GM12878 (cell line): Measurements from ENCODE around the gene DUS3L. TPM values are rescaled to one million over a fixed set of nuclear protein-coding genes. Genes with fewer than 3 reads are reported as not detected.

Experiments
- ATAC-seq: fragments of 200-7000 bp; cut with Tn5 transposase; 3 replicates; pipeline ENCODE4 v1.9.1; 2020; ENCODE audit warnings: mild to moderate bottlenecking, moderate library complexity
- BruUV-seq: library from RNA; stranded (reverse); fragments of 400-500 nt; replicated peaks from 2 replicates; lab custom pipeline; 2021; lab: Mats Ljungman, UMichigan
- CTCF ChIA-PET: fragments of 300-600 bp; sonication (Branson Sonifier 250); formaldehyde crosslinking; extraction: SDS; loops from one replicate; lab custom pipeline; 2021; ENCODE audit warnings: inconsistent platforms; lab: Yijun Ruan, JAX
- POLR2A ChIA-PET: fragments of 350-600 bp; formaldehyde crosslinking; extraction: SDS; loops from one replicate; lab custom pipeline; 2021; ENCODE audit warnings: inconsistent platforms; lab: Charles Lee
- RAD21 ChIA-PET: fragments of 300-600 bp; sonication (Branson Sonifier 250); formaldehyde crosslinking; loops from one replicate; lab custom pipeline; 2023; ENCODE audit warnings: antibody characterized with exemption; ENCODE audit not compliant: unreplicated experiment; lab: Charles Lee
- SMC1A ChIA-PET: fragments of 300-600 bp; sonication (Branson Sonifier 250); formaldehyde crosslinking; loops from one replicate; lab custom pipeline; 2023; ENCODE audit not compliant: unreplicated experiment, uncharacterized antibody; lab: Charles Lee
- DNase-seq: peaks from one replicate; pipeline ENCODE4 v3.0.0-alpha.2; 2011; ENCODE audit warnings: low read depth, low spot score
- FAIRE-seq: peaks from 3 replicates; lab custom pipeline; 2011; peaks lifted over from hg19 to GRCh38; lab: Jason Lieb, UNC
- H2AFZ ChIP-seq: 2 replicates; pipeline ENCODE4 v1.6.0; 2011; ENCODE audit warnings: low read depth, low read length, control low read depth; ENCODE audit not compliant: control insufficient read depth
- H3K27ac ChIP-seq: 2 replicates; pipeline ENCODE4 v1.5.1; 2011; ENCODE audit warnings: control low read depth; ENCODE audit not compliant: control insufficient read depth, insufficient read depth
- H3K27me3 ChIP-seq, 2 experiments: replicated peaks in 1 of 2; 2 replicates each; pipeline versions ENCODE4 v1.6.0 to v1.6.1; 2011; ENCODE audit warnings: low read length in 1 of 2; ENCODE audit not compliant: control insufficient read depth in 2 of 2, insufficient read depth in 2 of 2
- H3K36me3 ChIP-seq, 2 experiments: 2 replicates each; pipeline ENCODE4 v1.5.1; 2011; ENCODE audit warnings: low read length in 1 of 2; ENCODE audit not compliant: control insufficient read depth in 2 of 2, insufficient read depth in 2 of 2
- H3K4me1 ChIP-seq: 2 replicates; pipeline ENCODE4 v1.6.1; 2011; ENCODE audit warnings: mild to moderate bottlenecking, low read length, moderate library complexity, mixed read lengths; ENCODE audit not compliant: control insufficient read depth, insufficient read depth
- H3K4me2 ChIP-seq: 2 replicates; pipeline ENCODE4 v1.6.0; 2011; ENCODE audit warnings: control low read depth; ENCODE audit not compliant: control insufficient read depth, insufficient read depth
- H3K4me3 ChIP-seq: fragments of 200-600 bp; sonication (generic); 2 replicates; pipeline ENCODE4 v1.5.1; 2016
- H3K79me2 ChIP-seq: 2 replicates; pipeline ENCODE4 v1.6.0; 2011; ENCODE audit warnings: low read length; ENCODE audit not compliant: control insufficient read depth, insufficient read depth
- H3K9ac ChIP-seq: 2 replicates; pipeline ENCODE4 v1.8.0; 2011; ENCODE audit warnings: low read length, control low read depth, mixed read lengths; ENCODE audit not compliant: control insufficient read depth, insufficient read depth
- H3K9me3 ChIP-seq: replicated peaks from 3 replicates; pipeline ENCODE4 v1.5.1; 2011; ENCODE audit warnings: mild to moderate bottlenecking, low read length; ENCODE audit not compliant: control insufficient read depth, insufficient read depth
- H4K20me1 ChIP-seq: 2 replicates; pipeline ENCODE4 v1.6.0; 2011; ENCODE audit not compliant: control insufficient read depth, insufficient read depth
- ATF3 ChIP-seq: IDR thresholded peaks from 2 replicates; pipeline ENCODE4 v1.6.1; 2011; ENCODE audit warnings: low read depth, mild to moderate bottlenecking, low read length, moderate library complexity, borderline replicate concordance; ENCODE audit errors: extremely low read depth
- CBX3 ChIP-seq: fragments of 200-600 bp; sonication (generic); IDR thresholded peaks from 2 replicates; pipeline ENCODE4 v1.6.1; 2016; ENCODE audit warnings: low read depth, borderline replicate concordance
- CBX5 ChIP-seq: sonication (generic); IDR thresholded peaks from 2 replicates; pipeline ENCODE4 v1.6.1; 2016; ENCODE audit warnings: low read depth, moderate library complexity, mild to moderate bottlenecking, inconsistent platforms
- HSF1 ChIP-seq: fragments of 150-350 bp; IDR thresholded peaks from 2 replicates; pipeline ENCODE4 v1.6.1; 2014; ENCODE audit warnings: mild to moderate bottlenecking, low read depth, low read length
- NBN ChIP-seq: fragments of 450-650 bp; IDR thresholded peaks from 2 replicates; pipeline ENCODE4 v1.6.1; 2016
- NFIC ChIP-seq: IDR thresholded peaks from 2 replicates; pipeline ENCODE4 v1.6.1; 2012; ENCODE audit warnings: low read depth, mild to moderate bottlenecking, inconsistent platforms, low read length, moderate library complexity
- SREBF2 ChIP-seq: IDR thresholded peaks from 2 replicates; pipeline ENCODE4 v1.6.1; 2012; ENCODE audit warnings: mild to moderate bottlenecking, low read length
- SRF ChIP-seq, 2 experiments: IDR thresholded peaks; 2 replicates each; pipeline ENCODE4 v1.6.1; 2011; ENCODE audit warnings: low read depth in 2 of 2, low read length in 2 of 2, mild to moderate bottlenecking in 1 of 2, moderate library complexity in 1 of 2
- STAT1 ChIP-seq: fragments of 450-650 bp; conservative IDR thresholded peaks from 2 replicates; pipeline ENCODE4 v1.6.1; 2014; ENCODE audit warnings: antibody characterized with exemption, mild to moderate bottlenecking
- ZBTB33 ChIP-seq: fragments of 450-650 bp; IDR thresholded peaks from 2 replicates; pipeline ENCODE4 v1.6.1; 2017; ENCODE audit warnings: mild to moderate bottlenecking
- ZNF217 ChIP-seq: fragments of 450-650 bp; IDR thresholded peaks from 2 replicates; pipeline ENCODE4 v1.6.1; 2017; ENCODE audit warnings: antibody characterized with exemption, mild to moderate bottlenecking
- WGBS: methylation state at CpG from one replicate; pipeline ENCODE4 v1.1.6; 2016; ENCODE audit warnings: low lambda C conversion rate; ENCODE audit not compliant: insufficient replicate concordance, insufficient coverage; ENCODE audit errors: missing lambda C conversion rate; 5-methylcytosine and 5-hydroxymethylcytosine counted together
- in situ Hi-C: fragments of 300-500 bp; cut with MboI; formaldehyde crosslinking; loops from 9 replicates; pipeline ENCODE4 v1.14.3; 2018; ENCODE audit warnings: mixed read lengths
- intact Hi-C: fragments of 100-400 bp; cut with micrococcal nuclease; formaldehyde crosslinking; loops from one replicate; pipeline ENCODE4 v1.14.2; 2022; ENCODE audit not compliant: unreplicated experiment
- polyA plus RNA-seq, 11 experiments: library from polyadenylated mRNA; depleted of rRNA in 4 of 11; unstranded in 6 of 11; stranded (reverse) in 5 of 11; fragments of >200 nt; fragmentation: Nextera tagmentation in 4 of 11; fragmentation: Illumina TruSeq in 1 of 11; extraction: Ambion mirVana in 4 of 11; extraction: Trizol in 1 of 11; gene quantifications; 1 replicate in 1 of 11; 2 replicates in 10 of 11; pipeline versions ENCODE4 v1.2.1 to v1.2.3, GENCODE V29; 2011 to 2016; ENCODE audit warnings: inconsistent platforms in 2 of 11, missing spikeins in 2 of 11, low read depth in 1 of 11
- total RNA-seq, 4 experiments: library from RNA; depleted of rRNA in 3 of 4; stranded (reverse); fragments of >200 nt in 3 of 4; fragmentation: Illumina TruSeq in 1 of 4; extraction: Trizol in 1 of 4; gene quantifications; 2 replicates each; pipeline versions ENCODE4 v1.2.1 to v1.2.3, GENCODE V29; 2013 to 2021
- TF ChIP-seq, protein P1 (sequence below): fragments of 450-650 bp; conservative IDR thresholded peaks from 2 replicates; pipeline ENCODE4 v1.6.1; 2017; ENCODE audit warnings: mild to moderate bottlenecking, moderate library complexity

Gene DUS3L
- total and polyA plus RNA-seq, 10 of the 15 experiments (the other 5 are each of a cell fraction or from before 2014, with no cell fraction given): 0.64 to 47.6 (median 31.1) TPM

- Histone ChIP-seq H3K27me3 (no peaks in the 10 kb centered on the region; a peak in 1 of 4 replicates), H3K36me3 (no peaks in the 10 kb centered on the region), H3K4me3 (no peak overlapping the region), H3K9me3 (no peaks in the 10 kb centered on the region), H3K27ac (no peak overlapping the region), H3K79me2 (no peaks in the 10 kb centered on the region), H2AFZ (no peak overlapping the region), H4K20me1 (no peaks in the 10 kb centered on the region), H3K4me1 (no peaks in the 10 kb centered on the region), H3K4me2 (no peak overlapping the region), H3K9ac (no peak overlapping the region)
- CTCF ChIA-PET: no interaction called here
- no peak for TF ChIP-seq SRF (IDR thresholded peaks at IDR 0.05; ENCODE audit: low read depth in 2 of 2, low read length in 2 of 2)
- TF ChIP-seq NBN: no peak
- in situ Hi-C loops: no loop called here
- RAD21 ChIA-PET: no interaction called here
- SMC1A ChIA-PET: no interaction called here
- FAIRE-seq: no peak
- POLR2A ChIA-PET: no interaction called here
- no peak for ATAC-seq
- intact Hi-C loops: no loop called here
- DNase-seq: no peak
- 66% methylated on average over 4 of the region's 4 CpGs for WGBS
- no TSS peak for BruUV-seq
Measured at GRCh38 chr19:5811117-5811516, 20.2 kb upstream of the DUS3L start.

GRCh38 chr19:5809469-5809868 is 18.5 kb upstream of the DUS3L start:
- no peaks in the 10 kb centered on the region for H3K4me1 ChIP-seq
- no peak overlapping the region for H3K9ac ChIP-seq
- no peaks in the 10 kb centered on the region for H3K79me2 ChIP-seq
- H3K27ac ChIP-seq: no peak overlapping the region
- FAIRE-seq (no peak), ATAC-seq (no peak), DNase-seq (no peak)
- no peaks in the 10 kb centered on the region for H3K9me3 ChIP-seq
- SMC1A ChIA-PET: no interaction called here
- 31% methylated on average over 9 of the region's 10 CpGs for WGBS
- no TSS peak for BruUV-seq
- no peak overlapping the region for H2AFZ ChIP-seq
- no peaks in the 10 kb centered on the region for H3K36me3 ChIP-seq
- intact Hi-C loops (loop anchor here (10.0 kb wide), 1 partner anchor 215 kb away; no protein-coding TSS in a partner anchor), in situ Hi-C loops (loop anchor here (5.0 kb wide), 1 partner anchor 213 kb away; no protein-coding TSS in a partner anchor)
- CTCF ChIA-PET: interaction anchor here (0.7 kb wide), 1 partner anchor 29 kb away, joined by 3 read pairs; no protein-coding TSS in a partner anchor
- H3K4me2 ChIP-seq: no peak overlapping the region
- H4K20me1 ChIP-seq: no peaks in the 10 kb centered on the region
- no peak overlapping the region for H3K4me3 ChIP-seq
- RAD21 ChIA-PET: no interaction called here
- POLR2A ChIA-PET: interaction anchor here (0.7 kb wide), 1 partner anchor 12 kb away, joined by 5 read pairs; no protein-coding TSS in a partner anchor
- no peaks in the 10 kb centered on the region; a peak in 1 of 4 replicates for H3K27me3 ChIP-seq
- no peak for TF ChIP-seq ZNF217
- TF ChIP-seq CBX5: no peak
- TF ChIP-seq, protein P1, sequence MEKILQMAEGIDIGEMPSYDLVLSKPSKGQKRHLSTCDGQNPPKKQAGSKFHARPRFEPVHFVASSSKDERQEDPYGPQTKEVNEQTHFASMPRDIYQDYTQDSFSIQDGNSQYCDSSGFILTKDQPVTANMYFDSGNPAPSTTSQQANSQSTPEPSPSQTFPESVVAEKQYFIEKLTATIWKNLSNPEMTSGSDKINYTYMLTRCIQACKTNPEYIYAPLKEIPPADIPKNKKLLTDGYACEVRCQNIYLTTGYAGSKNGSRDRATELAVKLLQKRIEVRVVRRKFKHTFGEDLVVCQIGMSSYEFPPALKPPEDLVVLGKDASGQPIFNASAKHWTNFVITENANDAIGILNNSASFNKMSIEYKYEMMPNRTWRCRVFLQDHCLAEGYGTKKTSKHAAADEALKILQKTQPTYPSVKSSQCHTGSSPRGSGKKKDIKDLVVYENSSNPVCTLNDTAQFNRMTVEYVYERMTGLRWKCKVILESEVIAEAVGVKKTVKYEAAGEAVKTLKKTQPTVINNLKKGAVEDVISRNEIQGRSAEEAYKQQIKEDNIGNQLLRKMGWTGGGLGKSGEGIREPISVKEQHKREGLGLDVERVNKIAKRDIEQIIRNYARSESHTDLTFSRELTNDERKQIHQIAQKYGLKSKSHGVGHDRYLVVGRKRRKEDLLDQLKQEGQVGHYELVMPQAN: no peak
- no peak for TF ChIP-seq HSF1
- no peak for TF ChIP-seq SREBF2
- no peak for TF ChIP-seq ZBTB33
- TF ChIP-seq CBX3: no peak
- TF ChIP-seq NFIC: no peak
- TF ChIP-seq ATF3: no peak
- no peak for TF ChIP-seq STAT1
